AG09309 (cell line): Measurements from ENCODE around the gene PCCB.
"Not testable (repeated sequence)": the region's sequence is repeated elsewhere in the genome, so short reads cannot be mapped to it uniquely, and the experiment has no call there.

Experiments used
- DNase-seq: peaks from one replicate; pipeline ENCODE4 v3.0.0-alpha.2; 2010; ENCODE audit warnings: low read depth
- H3K4me3 ChIP-seq: 2 replicates; pipeline ENCODE4 v1.5.1; 2011; ENCODE audit warnings: mild to moderate bottlenecking, low read depth, low read length, moderate library complexity; ENCODE audit not compliant: control insufficient read depth
- CTCF ChIP-seq: IDR thresholded peaks from 2 replicates; pipeline ENCODE4 v1.5.1; 2011; ENCODE audit warnings: mild to moderate bottlenecking, low read depth, low read length, inconsistent platforms; ENCODE audit not compliant: insufficient read depth, control insufficient read depth; ENCODE audit errors: missing control alignments

The PCCB gene

GRCh38 chr3:136332302-136332701 lies 82.2 kb downstream of the PCCB start:
- TF ChIP-seq CTCF, result no peak
- no peak overlapping the region for H3K4me3 ChIP-seq
- DNase-seq, result no peak

- peak; percentile 61 for DNase-seq
- H3K4me3 ChIP-seq, result no peak overlapping the region
- TF ChIP-seq CTCF, result no peak
Measured at GRCh38 chr3:136332776-136333175, 82.6 kb downstream of the PCCB start.

GRCh38 chr3:136334209-136334608 lies 84.1 kb downstream of the PCCB start:
- H3K4me3 ChIP-seq, result no peak overlapping the region
- TF ChIP-seq CTCF, result no peak
- no peak for DNase-seq

- DNase-seq, result not testable (repeated sequence)
Measured at GRCh38 chr3:136334726-136335125, 84.6 kb downstream of the PCCB start.

GRCh38 chr3:136336329-136337100 lies 86.4 kb downstream of the PCCB start:
- DNase-seq, result no peak
- no peak for TF ChIP-seq CTCF
- H3K4me3 ChIP-seq, result no peak overlapping the region

More at GRCh38 chr3:136334726-136335125, 84.6 kb downstream of the PCCB start:
- not testable (repeated sequence) for H3K4me3 ChIP-seq

- TF ChIP-seq CTCF, result no peak
- no peak overlapping the region for H3K4me3 ChIP-seq
- DNase-seq, result no peak
Measured at GRCh38 chr3:136343446-136343845, 93.3 kb downstream of the PCCB start.

- DNase-seq, result peak; percentile 89
- TF ChIP-seq CTCF, result no peak
- H3K4me3 ChIP-seq, result no peak overlapping the region
Measured at GRCh38 chr3:136343873-136344555, 93.9 kb downstream of the PCCB start.
